DOHH2 (cell line): ENCODE results near the gene TDRD9.

Source experiments
- H3F3A ChIP-seq: fragments of 200-600 bp; sonication (generic), shearing (Covaris generic); 2 replicates; pipeline ENCODE4 v1.6.0; 2016; ENCODE audit warnings: antibody characterized with exemption, mild to moderate bottlenecking; ENCODE audit not compliant: control insufficient read depth, insufficient read depth
- H3K27ac ChIP-seq: fragments of 200-600 bp; sonication (generic); 2 replicates; pipeline ENCODE4 v1.5.1; 2014; ENCODE audit warnings: low read depth, mild to moderate bottlenecking, low read length, moderate library complexity
- H3K27me3 ChIP-seq: fragments of 200-600 bp; sonication (generic); 2 replicates; pipeline ENCODE4 v1.6.1; 2014; ENCODE audit warnings: mild to moderate bottlenecking, low read length, mixed read lengths; ENCODE audit not compliant: control insufficient read depth
- H3K36me3 ChIP-seq: fragments of 200-600 bp; sonication (generic); 2 replicates; pipeline ENCODE4 v1.6.1; 2014; ENCODE audit warnings: mild to moderate bottlenecking, low read length, moderate library complexity, mixed read lengths; ENCODE audit not compliant: control insufficient read depth
- H3K4me1 ChIP-seq: fragments of 200-600 bp; sonication (generic); 2 replicates; pipeline ENCODE4 v1.6.1; 2014; ENCODE audit warnings: mild to moderate bottlenecking, low read length, mixed read lengths; ENCODE audit not compliant: control insufficient read depth
- H3K4me2 ChIP-seq: fragments of 200-600 bp; sonication (generic); 2 replicates; pipeline ENCODE4 v1.6.0; 2014; ENCODE audit warnings: mild to moderate bottlenecking, low read length, moderate library complexity
- H3K4me3 ChIP-seq: fragments of 200-600 bp; sonication (generic); 2 replicates; pipeline ENCODE4 v1.5.1; 2014; ENCODE audit warnings: mild to moderate bottlenecking, low read length, mixed read lengths
- H3K79me2 ChIP-seq: fragments of 200-600 bp; sonication (generic); 2 replicates; pipeline ENCODE4 v1.6.1; 2014; ENCODE audit warnings: mild to moderate bottlenecking, low read length, mixed read lengths; ENCODE audit not compliant: control insufficient read depth
- H3K9me2 ChIP-seq: fragments of 200-600 bp; sonication (generic); replicated peaks from 2 replicates; pipeline ENCODE4 v1.6.1; 2014; ENCODE audit warnings: mild to moderate bottlenecking, low read length, mixed read lengths; ENCODE audit not compliant: control insufficient read depth
- H3K9me3 ChIP-seq: fragments of 200-600 bp; sonication (generic); 2 replicates; pipeline ENCODE4 v1.6.1; 2014; ENCODE audit warnings: antibody characterized with exemption, low read length, mixed read lengths; ENCODE audit not compliant: control insufficient read depth, insufficient read depth
- H4K20me1 ChIP-seq: fragments of 200-600 bp; sonication (generic); 2 replicates; pipeline ENCODE4 v1.6.0; 2014; ENCODE audit warnings: low read depth, mild to moderate bottlenecking, antibody characterized with exemption, low read length, moderate library complexity; ENCODE audit not compliant: control insufficient read depth, insufficient read depth
- CTCF ChIP-seq: fragments of 200-600 bp; sonication (generic); IDR thresholded peaks from one replicate; pipeline ENCODE4 v1.5.1; 2014; ENCODE audit warnings: antibody characterized with exemption, mild to moderate bottlenecking, low read depth, low read length; ENCODE audit not compliant: poor library complexity, severe bottlenecking
- EZH2phosphoT487 ChIP-seq: fragments of 200-600 bp; sonication (generic); IDR thresholded peaks from 2 replicates; pipeline ENCODE4 v1.6.1; 2017; ENCODE audit warnings: borderline replicate concordance, mild to moderate bottlenecking, antibody characterized with exemption, low read length, moderate library complexity, mixed read lengths

The TDRD9 gene

GRCh38 chr14:104094056-104094708 is 165.9 kb downstream of the TDRD9 start:
- no peaks in the 10 kb centered on the region for H3K9me3 ChIP-seq
- no peaks in the 10 kb centered on the region for H3K27me3 ChIP-seq
- no peaks in the 10 kb centered on the region for H4K20me1 ChIP-seq
- TF ChIP-seq CTCF = no peak
- no peak for TF ChIP-seq EZH2phosphoT487
- H3K27ac ChIP-seq = no peak overlapping the region
- no peaks in the 10 kb centered on the region for H3F3A ChIP-seq
- no peaks in the 10 kb centered on the region for H3K4me1 ChIP-seq
- no peak overlapping the region for H3K4me3 ChIP-seq
- no peaks in the 10 kb centered on the region for H3K79me2 ChIP-seq
- H3K4me2 ChIP-seq = no peak overlapping the region
- H3K9me2 ChIP-seq = no peaks in the 10 kb centered on the region
- H3K36me3 ChIP-seq = no peaks in the 10 kb centered on the region

- Histone ChIP-seq H4K20me1 (no peaks in the 10 kb centered on the region), H3K79me2 (no peaks in the 10 kb centered on the region), H3K27me3 (no peaks in the 10 kb centered on the region), H3K9me3 (no peaks in the 10 kb centered on the region), H3K9me2 (no peaks in the 10 kb centered on the region), H3K4me1 (no peaks in the 10 kb centered on the region), H3K4me3 (no peak overlapping the region), H3K27ac (no peak overlapping the region), H3K36me3 (no peaks in the 10 kb centered on the region), H3F3A (no peaks in the 10 kb centered on the region), H3K4me2 (no peak overlapping the region)
- TF ChIP-seq EZH2phosphoT487 (no peak), CTCF (peak; percentile 93)
These were observed 166.6 kb downstream of the TDRD9 start for GRCh38 chr14:104094709-104095425.

GRCh38 chr14:104095426-104096310 is 167.4 kb downstream of the TDRD9 start:
- TF ChIP-seq CTCF = no peak
- TF ChIP-seq EZH2phosphoT487 = no peak
- H3K4me2 ChIP-seq = no peak overlapping the region
- H4K20me1 ChIP-seq = no peaks in the 10 kb centered on the region
- H3K79me2 ChIP-seq = no peaks in the 10 kb centered on the region
- H3K36me3 ChIP-seq = no peaks in the 10 kb centered on the region
- no peaks in the 10 kb centered on the region for H3K4me1 ChIP-seq
- no peaks in the 10 kb centered on the region for H3K9me3 ChIP-seq
- H3K4me3 ChIP-seq = no peak overlapping the region
- H3K27me3 ChIP-seq = no peaks in the 10 kb centered on the region
- no peaks in the 10 kb centered on the region for H3F3A ChIP-seq
- no peak overlapping the region for H3K27ac ChIP-seq
- H3K9me2 ChIP-seq = no peaks in the 10 kb centered on the region
